Gastrocnemius medialis (tissue), 4 donors: ENCODE results near the gene HINT3. TPM values are rescaled to one million over a fixed set of nuclear protein-coding genes. Genes with fewer than 3 reads are reported as not detected.
A peak's percentile ranks its signal among the peaks of the same experiment; 100 is the strongest.

ENCODE experiments used
- ATAC-seq, 2 donors: fragments of 150-250 bp; one replicate each; pipeline ENCODE4 v1.9.1; 2016
- DNase-seq, 2 donors: peaks; one replicate each; pipeline ENCODE4 v3.0.0-alpha.2; 2019
- H3K27ac ChIP-seq, 4 donors: fragments of 200-600 bp; sonication (generic); 1 replicate in 1 of 4; 2 replicates in 3 of 4; pipeline ENCODE4 v1.5.1; 2016 to 2018; ENCODE audit warnings: mild to moderate bottlenecking in 2 of 4, moderate library complexity in 1 of 4
- H3K27me3 ChIP-seq, 3 donors: fragments of 200-600 bp; sonication (generic) in 2 of 3; 1 replicate in 1 of 3; 2 replicates in 2 of 3; pipeline versions ENCODE4 v1.5.1 to v1.6.0; 2016 to 2019; ENCODE audit warnings: mild to moderate bottlenecking in 1 of 3, moderate library complexity in 1 of 3
- H3K36me3 ChIP-seq, 2 donors: fragments of 200-600 bp; sonication (generic) in 1 of 2; one replicate each; pipeline ENCODE4 v1.5.1; 2017 to 2018
- H3K4me1 ChIP-seq, 2 donors: fragments of 200-600 bp; sonication (generic) in 1 of 2; one replicate each; pipeline ENCODE4 v1.5.1; 2016 to 2017; ENCODE audit warnings: mild to moderate bottlenecking in 2 of 2
- H3K4me3 ChIP-seq, 4 donors: fragments of 200-600 bp; sonication (generic) in 3 of 4; 1 replicate in 1 of 4; 2 replicates in 3 of 4; pipeline ENCODE4 v1.5.1; 2016 to 2019; ENCODE audit warnings: mild to moderate bottlenecking in 2 of 4
- H3K9me3 ChIP-seq, 3 donors: fragments of 200-600 bp; sonication (generic) in 2 of 3; 1 replicate in 1 of 3; 2 replicates in 2 of 3; pipeline ENCODE4 v1.5.1; 2016 to 2019
- POLR2A ChIP-seq, 2 donors: fragments of 450-650 bp; IDR thresholded peaks; one replicate each; pipeline ENCODE4 v1.6.1; 2017; ENCODE audit warnings: antibody characterized with exemption in 2 of 2, mild to moderate bottlenecking in 2 of 2, moderate library complexity in 2 of 2
- in situ Hi-C, 4 donors: fragments of 200-750 bp; cut with MboI; loops; one replicate each; pipeline versions ENCODE4 v1.15.0 to v1.8.0; 2017; ENCODE audit warnings: low sequenced_read_pairs in 4 of 4
- intact Hi-C: fragments of 100-400 bp; cut with DNase I; formaldehyde crosslinking; loops from one replicate; pipeline ENCODE4 v1.15.1; 2023; ENCODE audit warnings: low total_unique reads
- total RNA-seq, 4 donors: library from RNA; depleted of rRNA; stranded (reverse); fragments of >200 nt; gene quantifications; one replicate each; pipeline versions ENCODE4 v1.1.0 to v1.2.3, GENCODE V29; 2016
- TF ChIP-seq, protein P1 (sequence below), 5 experiments: fragments of 450-650 bp in 3 of 5; fragments of 200-600 bp in 2 of 5; sonication (generic) in 2 of 5; IDR thresholded peaks in 4 of 5; conservative IDR thresholded peaks in 1 of 5; 1 replicate in 4 of 5; 2 replicates in 1 of 5; pipeline ENCODE4 v1.5.1; 2016 to 2019; ENCODE audit warnings: antibody characterized with exemption in 5 of 5, mild to moderate bottlenecking in 3 of 5, moderate library complexity in 3 of 5

HINT3 gene
- total RNA-seq, 4 donors from 2014 or later, result 54.3 to 81.5 (median 67.5) TPM

DNA sequence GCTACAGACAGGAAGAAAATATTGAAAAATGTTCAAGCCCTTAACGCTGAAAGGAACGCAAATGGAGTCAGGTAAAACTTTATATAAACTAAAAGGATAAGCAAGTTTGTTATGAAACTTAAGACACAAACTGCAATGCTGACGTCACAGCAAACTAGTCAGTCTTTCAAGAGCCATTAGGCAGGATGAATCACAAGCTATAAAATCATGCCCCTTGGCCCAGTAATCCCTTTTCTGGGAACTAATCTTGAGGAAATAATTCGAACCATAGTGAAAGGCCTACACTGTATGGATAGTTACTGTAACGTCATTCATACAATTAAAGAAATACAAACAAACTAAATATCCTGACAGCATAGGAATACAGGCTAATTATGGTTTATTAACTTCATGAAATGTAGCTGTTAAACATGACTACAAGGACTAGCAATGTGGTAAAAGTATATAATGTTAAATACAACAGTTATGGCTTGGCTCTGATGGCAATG, 42.7 kb upstream of the HINT3 start:
- in situ Hi-C loops (no loop called here), intact Hi-C loops (no loop called here)
- no peaks in the 10 kb centered on the region for H3K27me3 ChIP-seq
- ATAC-seq, result no peak
- no peak for TF ChIP-seq POLR2A (IDR thresholded peaks at IDR 0.05)
- TF ChIP-seq, protein P1, sequence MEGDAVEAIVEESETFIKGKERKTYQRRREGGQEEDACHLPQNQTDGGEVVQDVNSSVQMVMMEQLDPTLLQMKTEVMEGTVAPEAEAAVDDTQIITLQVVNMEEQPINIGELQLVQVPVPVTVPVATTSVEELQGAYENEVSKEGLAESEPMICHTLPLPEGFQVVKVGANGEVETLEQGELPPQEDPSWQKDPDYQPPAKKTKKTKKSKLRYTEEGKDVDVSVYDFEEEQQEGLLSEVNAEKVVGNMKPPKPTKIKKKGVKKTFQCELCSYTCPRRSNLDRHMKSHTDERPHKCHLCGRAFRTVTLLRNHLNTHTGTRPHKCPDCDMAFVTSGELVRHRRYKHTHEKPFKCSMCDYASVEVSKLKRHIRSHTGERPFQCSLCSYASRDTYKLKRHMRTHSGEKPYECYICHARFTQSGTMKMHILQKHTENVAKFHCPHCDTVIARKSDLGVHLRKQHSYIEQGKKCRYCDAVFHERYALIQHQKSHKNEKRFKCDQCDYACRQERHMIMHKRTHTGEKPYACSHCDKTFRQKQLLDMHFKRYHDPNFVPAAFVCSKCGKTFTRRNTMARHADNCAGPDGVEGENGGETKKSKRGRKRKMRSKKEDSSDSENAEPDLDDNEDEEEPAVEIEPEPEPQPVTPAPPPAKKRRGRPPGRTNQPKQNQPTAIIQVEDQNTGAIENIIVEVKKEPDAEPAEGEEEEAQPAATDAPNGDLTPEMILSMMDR (IDR thresholded peaks at IDR 0.05 in 4 of 5, conservative IDR thresholded peaks at IDR 0.05 in 1 of 5), result no peak
- H3K27ac ChIP-seq, result no peak overlapping the region
- peaks cover 0 to 5% of the 10 kb centered on the region in 2 donors for H3K36me3 ChIP-seq
- H3K4me3 ChIP-seq, result no peak overlapping the region
- DNase-seq, result no peak
- peaks cover 0 to 8% of the 10 kb centered on the region in 2 donors for H3K4me1 ChIP-seq
- no peaks in the 10 kb centered on the region for H3K9me3 ChIP-seq

DNA sequence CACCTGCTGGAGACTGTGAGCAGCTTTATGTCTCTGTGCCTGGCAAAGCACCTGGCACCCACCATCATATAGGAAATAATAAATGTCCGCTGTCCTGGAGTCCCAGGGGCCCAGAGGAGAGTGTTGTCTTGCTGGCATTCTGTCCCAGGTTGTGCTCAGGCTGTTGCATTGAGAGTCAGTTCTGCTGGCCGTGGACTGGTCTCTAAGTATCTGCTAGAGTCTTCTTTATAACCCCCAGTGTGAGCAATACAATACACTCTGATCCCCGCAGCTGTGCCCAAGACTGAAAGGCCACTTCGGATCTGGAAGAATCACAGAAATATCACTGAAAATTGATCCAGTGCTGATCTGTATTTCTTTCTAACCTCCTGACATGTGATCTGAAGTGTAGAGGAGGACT, 38.3 kb upstream of the HINT3 start:
- no peaks in the 10 kb centered on the region for H3K9me3 ChIP-seq
- peak overlapping the region; percentile 70 to 77 (median 74) for H3K27ac ChIP-seq
- H3K27me3 ChIP-seq, result no peaks in the 10 kb centered on the region
- ATAC-seq, result peak in 1 of 2 donors; percentile 3
- intact Hi-C loops (loop anchor here (2.0 to 5.0 kb wide), 2 partner anchors 39 to 136 kb away; partner anchors contain the start of gene HINT3), in situ Hi-C loops (no loop called here)
- H3K4me1 ChIP-seq, result peaks cover 0 to 8% of the 10 kb centered on the region in 2 donors
- no peak for DNase-seq
- TF ChIP-seq POLR2A (IDR thresholded peaks at IDR 0.05), result no peak
- TF ChIP-seq, protein P1 (IDR thresholded peaks at IDR 0.05 in 4 of 5, conservative IDR thresholded peaks at IDR 0.05 in 1 of 5), result no peak
- H3K4me3 ChIP-seq, result peak overlapping the region in 1 of 4 donors; percentile 40
- H3K36me3 ChIP-seq, result peaks cover 0 to 31% of the 10 kb centered on the region in 2 donors

DNA sequence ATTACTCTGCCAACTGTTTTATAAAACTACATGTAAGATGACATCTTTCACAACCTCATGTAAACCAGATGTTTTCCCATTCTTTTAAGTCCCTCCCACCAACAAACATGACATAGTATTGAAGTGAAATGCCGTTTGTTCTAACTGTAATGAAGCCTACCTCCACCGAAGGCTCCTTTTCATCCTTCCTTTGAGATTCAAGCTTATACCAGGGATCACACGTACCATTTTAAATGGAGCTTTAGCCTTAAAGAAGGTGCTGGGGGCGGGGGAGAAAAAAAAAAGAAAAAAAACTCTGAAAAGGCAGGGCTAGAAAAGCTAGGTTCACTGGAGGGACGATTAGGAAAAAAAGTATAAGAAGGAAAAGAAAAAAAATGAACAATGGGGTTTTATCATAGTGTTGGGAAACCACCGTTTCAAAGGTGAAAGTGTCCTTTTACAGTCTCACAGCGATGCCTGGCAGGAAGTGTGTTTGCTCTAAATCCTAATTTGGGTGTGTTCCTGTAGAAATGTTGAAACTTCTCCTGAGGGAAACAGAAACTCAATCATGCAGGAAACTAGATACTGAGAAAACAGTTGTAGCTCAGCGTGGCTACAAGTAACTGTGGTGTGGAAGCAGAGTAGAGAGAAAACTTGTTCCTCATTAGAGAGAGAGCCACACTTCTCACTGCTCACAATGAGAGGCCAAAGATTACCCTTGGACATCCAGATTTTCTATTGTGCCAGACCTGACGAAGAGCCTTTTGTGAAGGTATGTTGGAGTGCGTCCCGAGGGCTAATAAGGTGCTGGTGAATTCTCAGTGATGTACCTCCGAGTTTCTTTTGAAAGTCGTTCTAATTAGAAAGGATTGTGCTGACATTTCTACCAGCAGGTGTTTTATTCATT, 37.6 kb upstream of the HINT3 start:
- peak overlapping the region; percentile 23 to 56 (median 42) for H3K4me3 ChIP-seq
- DNase-seq (peak in 1 of 2 donors; percentile 43), ATAC-seq (peak; percentile 96 to 99)

DNA sequence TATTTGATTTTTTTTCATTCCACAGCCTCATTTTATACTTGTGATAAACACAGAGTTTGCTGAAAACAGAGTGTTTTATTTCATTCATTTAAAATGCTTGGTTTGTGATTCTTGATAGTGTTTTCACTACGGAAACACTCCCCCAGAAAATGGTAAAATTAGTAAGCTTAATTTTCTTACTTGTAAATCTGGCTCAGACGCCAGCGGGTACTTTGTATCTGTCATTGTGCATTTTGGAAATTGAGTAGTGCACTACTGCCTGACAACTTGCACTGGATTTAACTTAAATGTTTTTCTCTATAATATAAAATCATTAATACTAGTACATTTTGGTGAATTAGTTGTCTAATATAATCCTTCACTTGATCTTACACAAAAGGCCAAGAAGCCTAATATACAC, 37.0 kb upstream of the HINT3 start:
- Histone ChIP-seq H3K27me3 (no peaks in the 10 kb centered on the region), H3K27ac (peak overlapping the region; percentile 70 to 77 (median 74)), H3K36me3 (peaks cover 0 to 36% of the 10 kb centered on the region in 2 donors), H3K4me3 (peak overlapping the region in 3 of 4 donors; percentile 23 to 44 (median 40)), H3K9me3 (no peaks in the 10 kb centered on the region), H3K4me1 (peaks cover under 1 to 8% of the 10 kb centered on the region in 2 donors)
- in situ Hi-C loops, result no loop called here
- ATAC-seq (no peak), DNase-seq (no peak)
- no peak for TF ChIP-seq POLR2A (IDR thresholded peaks at IDR 0.05)
- TF ChIP-seq, protein P1 (IDR thresholded peaks at IDR 0.05 in 4 of 5, conservative IDR thresholded peaks at IDR 0.05 in 1 of 5), result no peak
- intact Hi-C loops, result loop anchor here (2.0 to 5.0 kb wide), 2 partner anchors 37 to 137 kb away; partner anchors contain the start of gene HINT3

More for the DNA sequence above, 37.6 kb upstream of the HINT3 start:
- Histone ChIP-seq H3K4me1 (peaks cover 0 to 8% of the 10 kb centered on the region in 2 donors), H3K27ac (peak overlapping the region; percentile 70 to 77 (median 74)), H3K36me3 (peaks cover 0 to 36% of the 10 kb centered on the region in 2 donors), H3K27me3 (no peaks in the 10 kb centered on the region), H3K9me3 (no peaks in the 10 kb centered on the region)
- TF ChIP-seq POLR2A (IDR thresholded peaks at IDR 0.05), result peak in 1 of 2 donors; percentile 53
- TF ChIP-seq, protein P1 (IDR thresholded peaks at IDR 0.05 in 4 of 5, conservative IDR thresholded peaks at IDR 0.05 in 1 of 5), result no peak
- in situ Hi-C loops, result no loop called here
- intact Hi-C loops, result loop anchor here (2.0 to 5.0 kb wide), 2 partner anchors 38 to 137 kb away; partner anchors contain the start of gene HINT3
